Body of pancreas (tissue), 4 donors: ENCODE data around the gene MOBP. TPM values are rescaled to one million over a fixed set of nuclear protein-coding genes. Genes with fewer than 3 reads are reported as not detected.
"Not testable (repeated sequence)": the region's sequence is repeated elsewhere in the genome, so short reads cannot be mapped to it uniquely, and the experiment has no call there.

Experiments used
- ATAC-seq: fragments of 150-250 bp; one replicate; pipeline ENCODE4 v1.9.1; 2016
- DNase-seq, 4 donors: peaks; one replicate each; pipeline ENCODE4 v3.0.0-alpha.2; 2019
- H3K27ac ChIP-seq, 4 donors: fragments of 200-600 bp; sonication (generic); 1 replicate in 3 of 4; 2 replicates in 1 of 4; pipeline versions ENCODE4 v1.5.1 to v1.6.1; 2016 to 2019; ENCODE audit warnings: mild to moderate bottlenecking in 1 of 4, mixed read lengths in 1 of 4, moderate library complexity in 1 of 4
- H3K27me3 ChIP-seq, 2 donors: fragments of 200-600 bp; sonication (generic); one replicate each; pipeline ENCODE4 v1.6.0; 2016; ENCODE audit warnings: mild to moderate bottlenecking in 1 of 2
- H3K36me3 ChIP-seq, 2 donors: fragments of 200-600 bp; sonication (generic); replicated peaks in 1 of 2; 2 replicates each; pipeline ENCODE4 v1.5.1; 2016; ENCODE audit warnings: low read depth in 2 of 2; ENCODE audit not compliant: insufficient read depth in 1 of 2
- H3K4me1 ChIP-seq: fragments of 200-600 bp; sonication (generic); one replicate; pipeline ENCODE4 v1.6.0; 2016
- H3K4me3 ChIP-seq, 2 donors: fragments of 200-600 bp; sonication (generic); 1 replicate in 1 of 2; 2 replicates in 1 of 2; pipeline ENCODE4 v1.5.1; 2016 to 2019
- H3K9me3 ChIP-seq, 3 donors: fragments of 200-600 bp; sonication (generic); 1 replicate in 2 of 3; 2 replicates in 1 of 3; pipeline ENCODE4 v1.5.1; 2016
- CTCF ChIP-seq, 7 experiments: fragments of 450-650 bp in 4 of 7; fragments of 200-600 bp in 3 of 7; sonication (generic) in 3 of 7; IDR thresholded peaks; one replicate each; pipeline ENCODE4 v1.5.1; 2016 to 2019; ENCODE audit warnings: antibody characterized with exemption in 7 of 7
- POLR2A ChIP-seq, 3 donors: fragments of 450-650 bp; IDR thresholded peaks; one replicate each; pipeline ENCODE4 v1.6.1; 2016; ENCODE audit warnings: antibody characterized with exemption in 3 of 3, mild to moderate bottlenecking in 2 of 3
- WGBS, 2 donors: methylation state at CpG; one replicate each; pipeline ENCODE4 v1.1.5; 2017; 5-methylcytosine and 5-hydroxymethylcytosine counted together
- intact Hi-C: fragments of 100-400 bp; cut with DNase I; formaldehyde crosslinking; loops from one replicate; pipeline ENCODE4 v1.15.1; 2023
- total RNA-seq, 2 donors: library from RNA; depleted of rRNA; stranded (reverse); fragments of >200 nt; gene quantifications; one replicate each; pipeline ENCODE4 v1.1.0, GENCODE V29; 2016

Gene MOBP
- not detected for total RNA-seq

GRCh38 chr3:39467394-39468107 is at the start of gene MOBP:
MOBP (plus strand) TSS chr3:39467680; CDS start chr3:39502070, 34,390 bp downstream.
- TF ChIP-seq POLR2A (IDR thresholded peaks at IDR 0.05) (no peak), CTCF (IDR thresholded peaks at IDR 0.05) (no peak)
- ATAC-seq, result no peak
- Histone ChIP-seq H3K9me3 (no peaks in the 10 kb centered on the region), H3K27me3 (no peaks in the 10 kb centered on the region), H3K36me3 (no peaks in the 10 kb centered on the region), H3K4me1 (no peaks in the 10 kb centered on the region), H3K27ac (no peak within 1 kb of the TSS), H3K4me3 (no peak within 1 kb of the TSS)
- no peak for DNase-seq
- intact Hi-C loops, result no loop called here
- WGBS, 2 donors, result 35 to 57% methylated on average over 4 of the region's 4 CpGs

- H3K36me3 ChIP-seq, H3K4me1 ChIP-seq, DNase-seq, H3K27ac ChIP-seq, intact Hi-C loops, H3K4me3 ChIP-seq, ATAC-seq, H3K9me3 ChIP-seq, H3K27me3 ChIP-seq: not testable (repeated sequence)
- WGBS, 2 donors, result 60 to 62% methylated on average over 14 of the region's 14 CpGs
Observed at GRCh38 chr3:39418556-39419225, 48.8 kb upstream of the MOBP start.

- no peaks in the 10 kb centered on the region for H3K27me3 ChIP-seq
- H3K4me1 ChIP-seq, result peaks cover 3% of the 10 kb centered on the region
- no peak overlapping the region for H3K4me3 ChIP-seq
- DNase-seq, result no peak
- TF ChIP-seq POLR2A (IDR thresholded peaks at IDR 0.05), result no peak
- TF ChIP-seq CTCF (IDR thresholded peaks at IDR 0.05), result no peak
- H3K36me3 ChIP-seq, result no peaks in the 10 kb centered on the region
- no peaks in the 10 kb centered on the region for H3K9me3 ChIP-seq
- intact Hi-C loops, result no loop called here
- ATAC-seq, result no peak
- WGBS, 2 donors, result 68 to 83% methylated on average over 2 of the region's 2 CpGs
- no peak overlapping the region for H3K27ac ChIP-seq
Observed at GRCh38 chr3:39419742-39420315, 47.7 kb upstream of the MOBP start.

GRCh38 chr3:39420543-39420942 is 46.9 kb upstream of the MOBP start:
- TF ChIP-seq POLR2A (IDR thresholded peaks at IDR 0.05) (no peak), CTCF (IDR thresholded peaks at IDR 0.05) (no peak)
- H3K4me1 ChIP-seq, result peaks cover 3% of the 10 kb centered on the region
- no peaks in the 10 kb centered on the region for H3K9me3 ChIP-seq
- no peaks in the 10 kb centered on the region for H3K36me3 ChIP-seq
- WGBS, 2 donors, result 82 to 96% methylated on average over 2 of the region's 2 CpGs
- DNase-seq, result no peak
- intact Hi-C loops, result no loop called here
- no peak overlapping the region for H3K4me3 ChIP-seq
- H3K27ac ChIP-seq, result no peak overlapping the region
- no peak for ATAC-seq
- no peaks in the 10 kb centered on the region for H3K27me3 ChIP-seq

- WGBS, 2 donors, result 67 to 70% methylated on average over 1 of the region's 1 CpG
- DNase-seq (no peak), ATAC-seq (no peak)
- no peak overlapping the region for H3K27ac ChIP-seq
- no peak for TF ChIP-seq POLR2A (IDR thresholded peaks at IDR 0.05)
- TF ChIP-seq CTCF (IDR thresholded peaks at IDR 0.05), result no peak
- H3K4me3 ChIP-seq, result no peak overlapping the region
- no peaks in the 10 kb centered on the region for H3K36me3 ChIP-seq
- H3K4me1 ChIP-seq, result no peaks in the 10 kb centered on the region
- no peaks in the 10 kb centered on the region for H3K9me3 ChIP-seq
- intact Hi-C loops, result no loop called here
- no peaks in the 10 kb centered on the region for H3K27me3 ChIP-seq
Observed at GRCh38 chr3:39423436-39423970, 44.0 kb upstream of the MOBP start.
